Measurements from ENCODE around the gene COMT. TPM values are rescaled to one million over a fixed set of nuclear protein-coding genes. Genes with fewer than 3 reads are reported as not detected.

COMT gene
- total RNA-seq, 4 donors from 2014 or later, result 88.9 to 175 (median 108) TPM

DNA sequence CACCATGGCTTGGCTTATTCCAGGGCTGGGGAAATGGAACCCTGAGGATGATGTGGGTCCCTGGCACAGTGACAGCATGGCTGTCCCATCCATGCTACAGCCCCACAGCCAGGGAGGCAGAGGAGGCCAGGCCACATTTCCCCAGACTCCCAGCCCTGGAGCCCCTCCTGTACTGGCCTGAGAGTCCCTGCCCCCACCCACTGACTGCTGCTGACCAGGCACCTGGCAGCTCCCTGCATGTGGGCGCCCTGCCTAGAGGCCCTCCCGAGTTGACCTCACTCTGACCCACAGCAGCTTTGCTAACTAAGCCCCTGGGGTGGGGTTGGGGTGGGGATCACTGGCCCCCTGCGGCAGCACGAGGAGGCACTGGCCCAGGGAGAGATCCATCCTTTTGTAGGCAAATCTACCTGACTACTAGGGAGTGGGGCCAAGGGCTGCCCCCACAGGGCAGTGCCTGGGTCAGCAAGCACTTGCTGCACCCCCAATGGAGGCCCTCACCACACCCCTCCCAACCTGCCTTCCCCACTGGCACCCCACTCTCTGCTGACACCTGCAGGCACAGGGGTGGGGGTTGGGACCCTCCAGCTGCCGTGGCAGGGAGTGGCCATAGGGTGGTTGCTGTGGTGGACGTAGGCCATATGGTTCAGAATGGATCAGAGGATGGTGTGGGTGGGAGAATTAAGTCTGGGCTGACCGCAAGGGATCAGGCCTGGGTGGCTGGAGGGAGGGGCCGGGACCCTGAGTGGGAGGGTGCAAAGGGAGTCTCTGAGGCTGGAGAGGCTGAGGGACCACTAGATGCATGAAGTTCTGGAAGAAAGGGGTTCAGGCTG, 57.6 kb downstream of the COMT start:
- H3K9me3 ChIP-seq, result peaks cover 0 to 7% of the 10 kb centered on the region in 2 donors
- intact Hi-C loops (cut with DNase I; ENCODE audit: low total_unique reads), result no loop called here
- H3K27ac ChIP-seq, result no peak overlapping the region
- no peak overlapping the region for H3K4me3 ChIP-seq
- no peaks in the 10 kb centered on the region for H3K36me3 ChIP-seq
- H3K4me1 ChIP-seq, result peaks cover 0 to 8% of the 10 kb centered on the region in 2 donors
- H3K27me3 ChIP-seq, result no peaks in the 10 kb centered on the region
- no peak for DNase-seq
- TF ChIP-seq, protein P1, sequence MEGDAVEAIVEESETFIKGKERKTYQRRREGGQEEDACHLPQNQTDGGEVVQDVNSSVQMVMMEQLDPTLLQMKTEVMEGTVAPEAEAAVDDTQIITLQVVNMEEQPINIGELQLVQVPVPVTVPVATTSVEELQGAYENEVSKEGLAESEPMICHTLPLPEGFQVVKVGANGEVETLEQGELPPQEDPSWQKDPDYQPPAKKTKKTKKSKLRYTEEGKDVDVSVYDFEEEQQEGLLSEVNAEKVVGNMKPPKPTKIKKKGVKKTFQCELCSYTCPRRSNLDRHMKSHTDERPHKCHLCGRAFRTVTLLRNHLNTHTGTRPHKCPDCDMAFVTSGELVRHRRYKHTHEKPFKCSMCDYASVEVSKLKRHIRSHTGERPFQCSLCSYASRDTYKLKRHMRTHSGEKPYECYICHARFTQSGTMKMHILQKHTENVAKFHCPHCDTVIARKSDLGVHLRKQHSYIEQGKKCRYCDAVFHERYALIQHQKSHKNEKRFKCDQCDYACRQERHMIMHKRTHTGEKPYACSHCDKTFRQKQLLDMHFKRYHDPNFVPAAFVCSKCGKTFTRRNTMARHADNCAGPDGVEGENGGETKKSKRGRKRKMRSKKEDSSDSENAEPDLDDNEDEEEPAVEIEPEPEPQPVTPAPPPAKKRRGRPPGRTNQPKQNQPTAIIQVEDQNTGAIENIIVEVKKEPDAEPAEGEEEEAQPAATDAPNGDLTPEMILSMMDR (IDR thresholded peaks at IDR 0.05), result no peak
- TF ChIP-seq POLR2A (IDR thresholded peaks at IDR 0.05), result no peak

DNA sequence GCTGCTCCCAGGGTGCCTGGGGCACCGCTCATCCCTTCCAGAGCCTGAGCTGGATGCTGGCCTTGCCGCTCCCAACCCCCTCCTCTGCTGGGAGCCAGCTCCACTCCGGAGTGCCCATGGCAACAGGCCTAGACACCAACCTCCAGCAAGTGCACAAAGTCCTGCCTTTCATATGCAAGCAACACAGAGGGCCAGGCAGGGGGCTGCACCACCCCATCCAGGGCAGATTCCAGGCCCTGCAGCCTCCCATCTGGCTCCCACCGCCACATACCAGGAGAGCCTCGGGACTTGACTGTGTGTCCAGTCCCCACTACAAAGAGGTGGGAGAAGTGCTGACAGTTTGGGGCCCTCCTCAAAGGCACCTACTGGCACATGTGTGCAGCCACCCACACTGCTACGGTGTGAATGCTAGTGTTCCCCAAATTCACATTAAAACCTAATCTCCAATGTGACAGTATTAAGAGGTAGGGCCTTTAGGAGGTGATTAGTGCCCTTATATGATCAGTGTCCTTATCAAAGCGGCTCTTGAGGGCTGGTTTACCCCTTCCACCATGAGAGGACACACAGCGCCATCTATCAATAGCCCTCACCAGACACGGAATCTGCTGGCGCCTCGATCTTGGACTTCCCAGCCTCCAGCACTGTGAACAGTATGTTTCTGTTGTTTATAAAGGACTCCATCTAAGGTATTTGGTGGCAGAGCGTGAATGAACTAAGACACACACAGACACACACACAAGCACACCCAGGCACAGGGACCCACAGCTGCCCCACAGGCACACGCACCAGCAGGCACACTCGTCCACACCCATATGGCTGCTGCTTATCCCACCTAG, 58.9 kb downstream of the COMT start:
- peaks cover 0 to 5% of the 10 kb centered on the region in 2 donors for H3K4me1 ChIP-seq
- no peaks in the 10 kb centered on the region for H3K36me3 ChIP-seq
- H3K9me3 ChIP-seq, result peaks cover 0 to 12% of the 10 kb centered on the region in 2 donors
- no peak overlapping the region for H3K4me3 ChIP-seq
- no peak for DNase-seq
- no peaks in the 10 kb centered on the region for H3K27me3 ChIP-seq
- no peak overlapping the region for H3K27ac ChIP-seq
- no peak for TF ChIP-seq POLR2A (IDR thresholded peaks at IDR 0.05)
- TF ChIP-seq, protein P1 (IDR thresholded peaks at IDR 0.05), result no peak
- intact Hi-C loops (cut with DNase I; ENCODE audit: low total_unique reads), result no loop called here

DNA sequence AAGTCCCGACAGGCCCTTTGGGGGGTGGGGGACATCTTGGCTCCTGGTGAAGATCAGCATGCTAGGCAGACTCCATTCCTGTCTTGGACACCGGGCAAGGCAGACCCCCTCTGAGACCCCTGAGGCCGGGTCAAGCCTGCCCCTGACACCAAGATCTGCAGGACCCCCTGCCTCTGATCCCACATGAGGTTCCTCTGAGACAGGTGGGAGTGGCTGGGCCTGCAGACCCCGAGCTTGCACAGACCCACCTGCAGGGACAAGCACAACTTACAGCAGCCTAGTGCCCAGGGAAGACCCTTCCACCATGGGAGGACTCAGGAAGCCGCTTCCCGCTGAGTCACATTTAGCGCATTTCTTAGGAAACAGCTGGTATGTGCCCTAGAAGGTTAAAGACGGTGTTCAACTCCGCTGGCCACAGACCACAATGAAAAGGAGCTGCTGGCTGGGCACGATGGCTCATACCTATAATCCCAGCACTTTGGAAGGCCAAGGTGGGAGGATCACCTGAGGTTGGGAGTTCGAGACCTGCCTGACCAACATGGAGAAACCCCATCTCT, 59.6 kb downstream of the COMT start:
- Histone ChIP-seq H3K27me3 (no peaks in the 10 kb centered on the region), H3K4me1 (no peaks in the 10 kb centered on the region), H3K36me3 (no peaks in the 10 kb centered on the region), H3K27ac (no peak overlapping the region), H3K9me3 (peaks cover 0 to 12% of the 10 kb centered on the region in 2 donors), H3K4me3 (no peak overlapping the region)
- DNase-seq, result no peak
- intact Hi-C loops (cut with DNase I; ENCODE audit: low total_unique reads), result no loop called here
- no peak for TF ChIP-seq POLR2A (IDR thresholded peaks at IDR 0.05)
- TF ChIP-seq, protein P1 (IDR thresholded peaks at IDR 0.05), result no peak

DNA sequence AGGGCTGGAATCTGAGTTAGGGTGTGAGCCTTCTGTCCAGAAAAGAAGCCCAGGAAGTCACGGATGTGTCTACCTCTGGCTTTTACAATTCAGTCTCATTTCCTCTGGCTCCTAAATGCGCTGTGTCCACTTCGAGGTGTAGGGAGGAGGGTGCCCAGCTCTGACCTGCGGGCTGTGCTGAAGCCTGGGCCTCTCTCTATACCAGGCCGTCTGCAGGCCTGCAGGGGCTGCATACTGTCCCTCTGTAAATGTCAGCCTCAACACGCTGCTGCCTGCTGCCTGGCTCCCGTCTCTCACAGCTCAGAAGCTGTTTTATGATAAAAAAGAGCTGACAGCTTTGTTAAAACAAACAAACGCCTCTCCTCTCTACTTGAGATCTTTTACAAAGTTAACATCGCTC, 60.6 kb downstream of the COMT start:
- DNase-seq, result no peak
- TF ChIP-seq POLR2A (IDR thresholded peaks at IDR 0.05), result no peak
- TF ChIP-seq, protein P1 (IDR thresholded peaks at IDR 0.05), result no peak
- Histone ChIP-seq H3K4me3 (no peak overlapping the region), H3K4me1 (no peaks in the 10 kb centered on the region), H3K36me3 (no peaks in the 10 kb centered on the region), H3K9me3 (peaks cover 0 to 12% of the 10 kb centered on the region in 2 donors), H3K27me3 (no peaks in the 10 kb centered on the region), H3K27ac (no peak overlapping the region)
- intact Hi-C loops (cut with DNase I; ENCODE audit: low total_unique reads), result no loop called here
